IPS-18a (cell line): ENCODE measurements around the gene DSCAML1.

Experiments used
- H3K27ac ChIP-seq: one replicate; pipeline ENCODE4 v1.5.1; 2013; ENCODE audit warnings: low read length
- H3K27me3 ChIP-seq: one replicate; pipeline ENCODE4 v1.6.1; 2013; ENCODE audit warnings: mild to moderate bottlenecking, low read length; ENCODE audit not compliant: control insufficient read depth, insufficient read depth
- H3K36me3 ChIP-seq: one replicate; pipeline ENCODE4 v1.6.1; 2013; ENCODE audit warnings: low read depth, low read length; ENCODE audit not compliant: control insufficient read depth
- H3K4me1 ChIP-seq: one replicate; pipeline ENCODE4 v1.6.1; 2013; ENCODE audit warnings: low read depth, low read length; ENCODE audit not compliant: control insufficient read depth
- H3K4me3 ChIP-seq: one replicate; pipeline ENCODE4 v1.5.1; 2013; ENCODE audit warnings: low read length
- H3K9ac ChIP-seq: one replicate; pipeline ENCODE4 v1.6.1; 2013; ENCODE audit warnings: mild to moderate bottlenecking, low read length, moderate library complexity
- H3K9me3 ChIP-seq: one replicate; pipeline ENCODE4 v1.6.1; 2013; ENCODE audit warnings: low read depth, low read length; ENCODE audit not compliant: control insufficient read depth

DSCAML1 gene

DNA sequence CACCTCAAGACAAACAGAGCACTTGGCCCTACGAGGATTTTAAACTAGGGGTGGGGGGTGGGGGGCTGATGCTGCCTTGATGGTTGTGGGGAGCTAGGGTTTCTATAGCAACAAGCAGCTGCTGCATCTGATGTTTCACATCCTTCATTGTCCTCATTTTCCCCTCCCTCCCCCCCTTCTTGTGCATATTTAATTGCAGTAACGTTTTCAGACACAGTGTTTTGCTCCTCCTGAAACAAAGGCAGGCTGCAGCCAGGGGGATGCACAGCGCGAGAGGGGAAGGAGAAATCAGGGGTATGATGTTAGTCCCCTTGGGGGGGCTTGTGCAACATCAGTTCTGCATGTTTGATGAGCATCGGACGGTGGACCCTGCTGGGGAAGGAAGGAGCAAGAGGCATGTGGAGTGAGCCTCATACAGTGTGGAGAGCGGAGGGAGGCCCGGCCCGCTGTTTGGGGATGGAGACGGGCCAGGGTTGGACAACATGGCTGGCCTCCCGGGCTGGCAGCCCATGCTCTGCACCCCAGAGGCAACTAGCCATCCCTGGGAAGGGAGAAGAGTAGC lies 261.1 kb downstream of the DSCAML1 start:
- Histone ChIP-seq H3K9ac (no peak overlapping the region), H3K27me3 (no peaks in the 10 kb centered on the region), H3K9me3 (no peaks in the 10 kb centered on the region)

DNA sequence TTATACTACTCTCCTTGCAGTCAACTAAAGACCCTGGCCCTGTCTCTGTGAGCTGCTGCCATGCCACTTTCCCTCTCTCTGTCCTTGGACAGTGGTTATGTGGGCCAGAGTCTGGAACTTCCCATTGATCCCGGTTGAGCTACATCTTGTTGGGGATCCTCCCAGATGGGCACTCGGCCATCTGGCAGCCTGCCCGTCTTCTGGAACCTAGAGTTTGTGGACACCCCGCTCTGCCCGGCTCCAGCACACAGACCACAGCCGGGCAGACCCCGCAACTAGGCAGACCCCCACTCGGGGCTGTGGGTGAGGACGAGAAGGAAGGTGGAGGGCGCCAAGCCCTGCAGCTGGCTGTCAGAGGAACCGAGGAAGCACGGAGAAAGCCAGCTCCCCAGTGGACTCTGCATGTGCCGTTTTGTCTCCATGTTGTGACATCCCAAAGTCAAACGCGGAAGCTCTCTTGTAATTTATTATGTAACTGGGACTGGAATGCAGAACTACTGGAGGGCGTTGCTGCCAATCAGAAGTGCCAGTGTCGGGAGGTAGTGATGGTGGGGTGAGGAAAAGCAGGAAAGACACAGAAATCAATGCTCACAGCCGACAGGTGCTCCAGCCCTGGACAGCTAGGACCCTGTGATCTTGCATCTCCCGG lies 261.7 kb downstream of the DSCAML1 start:
- Histone ChIP-seq H3K4me1 (peaks cover 6% of the 10 kb centered on the region), H3K36me3 (no peaks in the 10 kb centered on the region), H3K27me3 (no peaks in the 10 kb centered on the region), H3K9me3 (no peaks in the 10 kb centered on the region), H3K27ac (no peak overlapping the region), H3K9ac (no peak overlapping the region), H3K4me3 (no peak overlapping the region)

More for the DNA sequence above, 261.1 kb downstream of the DSCAML1 start:
- Histone ChIP-seq H3K27ac (no peak overlapping the region), H3K36me3 (no peaks in the 10 kb centered on the region), H3K4me3 (no peak overlapping the region), H3K4me1 (peaks cover 6% of the 10 kb centered on the region)

DNA sequence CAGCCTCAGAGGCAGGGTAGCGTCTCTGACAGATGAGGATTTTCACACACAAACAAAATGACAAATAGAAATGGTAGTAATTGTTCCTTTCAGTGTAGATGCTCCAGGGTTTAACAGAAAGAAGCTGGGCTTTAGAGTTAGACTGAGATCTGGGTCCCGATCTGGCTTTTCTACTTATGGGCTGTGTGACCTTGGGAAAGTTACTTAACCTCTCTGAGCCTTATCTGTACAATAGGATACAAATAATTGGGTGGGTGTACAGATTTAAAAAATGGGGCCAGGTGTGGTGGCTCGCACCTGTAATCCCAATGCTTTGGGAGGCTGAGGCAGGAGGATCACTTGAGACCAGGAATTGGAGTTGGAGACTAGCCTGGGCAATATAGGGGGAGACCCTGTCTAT lies 264.4 kb downstream of the DSCAML1 start:
- Histone ChIP-seq H3K9me3 (no peaks in the 10 kb centered on the region), H3K36me3 (no peaks in the 10 kb centered on the region), H3K27me3 (no peaks in the 10 kb centered on the region), H3K4me3 (no peak overlapping the region), H3K27ac (no peak overlapping the region), H3K9ac (no peak overlapping the region), H3K4me1 (peaks cover 8% of the 10 kb centered on the region)

DNA sequence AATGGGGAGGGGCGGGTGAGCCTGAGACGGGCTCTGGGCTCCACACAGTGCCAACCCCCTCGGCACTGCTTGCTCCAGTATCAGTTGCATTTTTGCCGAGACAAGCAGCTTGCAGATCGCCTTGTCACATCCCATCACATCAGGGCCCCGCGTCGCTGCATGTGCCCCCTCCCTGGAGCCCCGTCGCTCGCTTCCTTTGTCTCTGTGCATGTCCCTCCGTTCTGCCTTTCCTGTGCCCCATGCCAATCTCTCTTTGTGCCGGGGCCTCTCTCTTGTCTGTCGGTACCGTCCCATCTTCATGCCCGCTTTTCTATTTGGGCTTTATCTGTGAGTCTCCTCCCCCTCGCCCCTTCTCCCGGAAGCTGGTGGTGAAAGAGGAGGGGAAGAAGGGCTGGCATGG lies 267.2 kb downstream of the DSCAML1 start:
- H3K27me3 ChIP-seq, result no peaks in the 10 kb centered on the region
- H3K9me3 ChIP-seq, result no peaks in the 10 kb centered on the region
- H3K27ac ChIP-seq, result no peak overlapping the region
- peaks cover 8% of the 10 kb centered on the region for H3K4me1 ChIP-seq
- H3K4me3 ChIP-seq, result no peak overlapping the region
- no peak overlapping the region for H3K9ac ChIP-seq
- H3K36me3 ChIP-seq, result no peaks in the 10 kb centered on the region

DNA sequence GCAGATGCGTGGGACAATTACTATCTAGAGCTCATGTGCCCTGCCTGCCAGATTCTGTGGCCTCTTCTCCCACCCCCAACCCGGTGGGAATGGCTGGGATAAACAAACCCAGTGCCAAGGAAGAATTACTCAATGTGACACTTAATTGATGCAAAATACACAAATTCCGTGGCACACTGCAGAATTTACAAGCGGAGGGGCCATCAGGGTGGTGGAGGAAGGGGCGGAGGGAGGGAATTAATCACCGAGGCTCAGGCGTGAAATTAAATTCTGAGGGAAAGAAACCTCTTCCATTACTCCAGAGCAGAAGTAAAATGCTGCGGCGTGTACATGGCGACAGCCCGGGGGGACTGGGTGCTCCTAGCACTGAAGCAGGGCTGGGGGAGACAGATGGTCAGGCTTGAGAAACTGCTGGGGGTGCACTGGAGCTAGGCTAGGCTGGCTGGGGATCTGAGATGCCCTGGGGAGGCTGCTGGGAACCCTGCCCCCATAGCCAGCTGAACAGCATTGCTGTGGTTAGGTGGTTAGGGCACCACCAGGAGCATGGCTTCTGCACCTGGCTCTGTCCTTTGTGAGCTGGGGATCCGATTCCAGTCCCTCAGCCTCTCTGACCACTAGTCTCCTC lies 268.8 kb downstream of the DSCAML1 start:
- Histone ChIP-seq H3K4me1 (peaks cover 8% of the 10 kb centered on the region), H3K27me3 (no peaks in the 10 kb centered on the region), H3K4me3 (no peak overlapping the region), H3K9ac (no peak overlapping the region), H3K27ac (no peak overlapping the region), H3K9me3 (no peaks in the 10 kb centered on the region), H3K36me3 (no peaks in the 10 kb centered on the region)

DNA sequence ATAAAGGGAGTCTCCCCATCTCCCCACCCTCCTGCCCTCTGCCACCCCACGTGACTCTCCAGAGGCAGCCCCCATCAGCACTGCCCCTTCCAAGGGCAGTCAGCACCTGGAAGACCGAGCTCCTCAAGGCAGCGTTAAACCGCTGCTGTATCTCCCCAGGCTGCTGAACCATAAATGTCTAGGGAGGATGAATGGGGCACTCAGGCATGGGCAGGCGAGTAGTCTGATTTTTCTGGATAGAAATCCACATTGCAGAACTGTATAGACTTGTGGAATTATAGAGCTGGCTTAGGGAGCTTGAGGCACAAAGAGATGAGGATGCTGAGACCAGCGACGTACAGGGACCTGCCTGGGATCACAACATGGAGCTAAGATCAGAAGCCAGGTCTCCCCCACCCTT lies 269.7 kb downstream of the DSCAML1 start:
- no peaks in the 10 kb centered on the region for H3K27me3 ChIP-seq
- H3K4me3 ChIP-seq, result no peak overlapping the region
- no peak overlapping the region for H3K27ac ChIP-seq
- no peaks in the 10 kb centered on the region for H3K9me3 ChIP-seq
- no peak overlapping the region for H3K9ac ChIP-seq
- no peaks in the 10 kb centered on the region for H3K36me3 ChIP-seq
- peaks cover 8% of the 10 kb centered on the region for H3K4me1 ChIP-seq

DNA sequence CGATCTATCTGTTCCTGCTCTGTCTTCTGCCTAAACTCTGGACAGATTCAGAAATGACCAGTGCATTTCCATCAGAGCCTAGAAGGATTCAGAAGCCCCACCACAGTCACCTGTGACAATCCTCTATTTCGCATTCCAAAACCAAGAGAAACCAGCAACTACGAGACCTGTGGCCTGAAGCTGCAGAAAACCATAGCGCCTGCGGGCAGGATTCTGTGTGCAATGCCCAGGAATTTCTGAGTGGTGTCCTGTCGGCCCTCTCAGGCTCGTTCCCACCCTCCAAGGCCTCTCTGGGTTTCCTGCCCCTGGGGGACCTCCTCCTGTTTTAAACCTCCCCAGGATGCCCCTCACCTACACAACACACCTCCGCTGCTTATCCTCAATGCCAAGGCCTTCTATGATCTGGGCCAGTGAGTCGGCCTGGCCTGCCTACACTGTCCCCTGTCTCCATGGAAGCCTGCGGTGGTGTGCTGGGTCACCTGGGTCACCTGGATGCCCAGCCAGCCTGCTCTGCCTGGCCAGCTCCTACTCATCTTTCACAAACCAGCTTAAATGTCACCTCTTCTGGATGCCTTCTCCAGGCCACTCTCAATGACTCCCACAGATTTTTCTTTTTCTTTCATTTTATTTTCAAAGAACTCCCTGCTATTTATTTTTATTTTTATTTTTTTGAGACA lies 271.0 kb downstream of the DSCAML1 start:
- peaks cover 8% of the 10 kb centered on the region for H3K4me1 ChIP-seq
- H3K27ac ChIP-seq, result no peak overlapping the region
- H3K36me3 ChIP-seq, result no peaks in the 10 kb centered on the region
- H3K4me3 ChIP-seq, result no peak overlapping the region
- H3K9ac ChIP-seq, result no peak overlapping the region
- no peaks in the 10 kb centered on the region for H3K9me3 ChIP-seq
- no peaks in the 10 kb centered on the region for H3K27me3 ChIP-seq

DNA sequence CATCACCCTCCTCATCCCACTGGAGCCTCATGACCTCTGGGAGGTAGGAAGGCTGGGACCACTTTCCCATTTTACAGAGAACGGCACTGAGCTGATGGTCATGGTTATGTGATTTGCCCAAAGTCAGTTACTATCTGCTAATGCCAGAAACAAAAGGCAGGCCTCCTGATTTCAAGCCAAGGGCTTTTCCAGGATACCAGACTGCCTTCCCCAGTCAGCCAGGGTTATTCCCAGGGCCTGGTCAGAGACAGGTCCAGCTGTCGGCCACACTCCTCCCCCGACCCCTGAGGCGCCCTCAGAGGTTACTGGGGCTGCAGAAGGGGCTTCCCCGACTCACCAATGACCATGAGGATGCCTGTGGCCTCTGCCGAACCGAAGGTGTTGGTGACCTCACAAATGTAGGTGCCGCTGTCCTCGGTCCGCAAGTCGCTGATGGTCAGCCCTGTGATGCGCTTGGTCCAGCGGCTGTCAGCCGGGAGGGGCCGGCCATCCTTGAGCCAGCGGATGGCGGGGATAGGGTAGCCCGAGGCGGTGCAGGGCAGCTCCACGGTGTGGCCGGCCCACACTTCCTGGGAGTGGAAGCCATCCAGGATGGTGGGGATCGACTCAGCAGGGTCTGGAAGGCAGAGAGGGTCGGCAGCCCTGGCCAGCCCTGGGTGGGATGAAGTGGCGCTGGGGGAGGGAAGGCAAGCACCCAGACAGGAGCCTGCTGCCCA lies 272.4 kb downstream of the DSCAML1 start:
- H3K27ac ChIP-seq, result no peak overlapping the region
- no peak overlapping the region for H3K4me3 ChIP-seq
- H3K9ac ChIP-seq, result no peak overlapping the region
- peaks cover 8% of the 10 kb centered on the region for H3K4me1 ChIP-seq
- H3K9me3 ChIP-seq, result no peaks in the 10 kb centered on the region
- H3K36me3 ChIP-seq, result no peaks in the 10 kb centered on the region
- H3K27me3 ChIP-seq, result no peaks in the 10 kb centered on the region

DNA sequence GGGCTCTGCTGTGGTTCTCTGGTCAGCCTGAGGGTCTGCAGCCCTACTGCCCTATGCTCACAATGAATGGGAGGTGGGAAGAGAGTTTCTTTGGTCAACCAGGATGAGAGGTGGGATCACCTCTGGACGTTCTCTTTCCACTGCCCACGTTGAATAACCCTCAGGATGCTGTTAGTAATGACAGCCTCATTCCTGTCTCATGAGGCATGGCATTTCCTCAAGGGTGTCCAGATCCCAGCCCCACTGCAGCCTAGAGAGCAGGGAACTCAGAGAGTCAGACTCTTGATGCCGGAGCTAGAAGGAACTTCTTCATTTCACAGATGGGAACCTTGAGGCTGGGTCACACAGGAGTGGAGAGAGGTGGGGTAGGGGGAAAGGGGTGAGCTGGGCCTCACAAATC lies 273.3 kb downstream of the DSCAML1 start:
- Histone ChIP-seq H3K9me3 (no peaks in the 10 kb centered on the region), H3K27ac (no peak overlapping the region), H3K36me3 (no peaks in the 10 kb centered on the region), H3K4me1 (peaks cover 7% of the 10 kb centered on the region), H3K4me3 (no peak overlapping the region), H3K27me3 (no peaks in the 10 kb centered on the region), H3K9ac (no peak overlapping the region)

DNA sequence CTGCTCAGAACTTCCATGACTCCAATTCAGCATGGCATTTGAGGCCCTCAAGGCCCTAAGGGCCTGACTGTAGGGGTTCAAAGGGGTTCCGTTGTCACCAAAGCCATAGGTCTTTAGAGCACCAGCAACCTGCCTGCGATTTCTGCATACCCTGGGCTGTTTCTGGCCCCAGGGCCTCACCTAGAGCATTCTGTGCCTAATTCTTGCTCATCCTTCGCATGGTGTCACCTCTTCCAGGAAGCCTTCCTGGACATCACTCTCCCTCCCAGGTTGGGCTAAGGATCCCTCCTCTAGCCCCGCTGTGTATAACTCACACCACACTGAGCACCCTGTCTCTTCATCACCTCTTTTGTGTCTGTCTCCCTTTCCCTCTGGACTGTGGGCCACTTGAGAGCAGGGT lies 275.0 kb downstream of the DSCAML1 start:
- no peak overlapping the region for H3K27ac ChIP-seq
- no peaks in the 10 kb centered on the region for H3K27me3 ChIP-seq
- no peak overlapping the region for H3K9ac ChIP-seq
- no peaks in the 10 kb centered on the region for H3K9me3 ChIP-seq
- no peaks in the 10 kb centered on the region for H3K4me1 ChIP-seq
- H3K36me3 ChIP-seq, result no peaks in the 10 kb centered on the region
- no peak overlapping the region for H3K4me3 ChIP-seq

DNA sequence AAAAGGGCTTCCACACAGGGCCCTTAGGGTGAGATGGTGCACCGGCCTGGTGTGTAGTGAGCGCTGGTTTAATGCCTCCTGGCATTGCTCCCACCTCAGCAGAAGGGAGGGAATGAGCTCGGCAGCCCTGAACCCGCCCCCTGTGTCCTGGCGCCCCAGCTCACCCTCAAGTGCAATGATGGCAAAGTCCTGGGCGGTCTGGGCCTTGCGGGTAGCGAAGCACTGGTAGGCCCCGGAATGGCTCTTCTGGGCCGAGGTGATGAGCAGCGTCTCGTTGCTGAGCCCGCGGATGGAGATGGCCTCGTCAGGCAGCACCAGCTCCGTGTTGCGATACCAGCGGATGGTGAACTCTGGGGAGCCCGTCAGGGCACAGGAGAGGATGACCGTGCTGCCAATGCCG lies 276.1 kb downstream of the DSCAML1 start:
- no peak overlapping the region for H3K27ac ChIP-seq
- no peaks in the 10 kb centered on the region for H3K9me3 ChIP-seq
- no peak overlapping the region for H3K9ac ChIP-seq
- H3K27me3 ChIP-seq, result no peaks in the 10 kb centered on the region
- no peak overlapping the region for H3K4me3 ChIP-seq
- no peaks in the 10 kb centered on the region for H3K36me3 ChIP-seq
- H3K4me1 ChIP-seq, result no peaks in the 10 kb centered on the region
